A549 treated with AZD2906 at 1 μM for 4 hours (cell line): Measurements from ENCODE around the gene SLC12A7. TPM values are rescaled to one million over a fixed set of nuclear protein-coding genes. Genes with fewer than 3 reads are reported as not detected.

Experiments
- total RNA-seq: library from RNA; stranded (reverse); fragments of 200-300 nt; extraction: Qiagen RNA extraction; gene quantifications from 5 replicates; pipeline ENCODE4 v1.2.3, GENCODE V29; 2022

The SLC12A7 gene
- 24.4 to 30.0 TPM (median 28.4 TPM) in 5 replicates for total RNA-seq

GRCh38 chr5:1111727-1112289, at the start of gene SLC12A7:
Gene SLC12A7, minus strand, starts transcription at chr5:1112063. Its CDS starts 72 bp downstream, at chr5:1111991.

GRCh38 chr5:1008451-1009358, 103.2 kb downstream of the SLC12A7 start, which contains the start of gene NKD2:
Gene NKD2, plus strand, starts transcription at chr5:1008802. Its CDS starts 256 bp downstream, at chr5:1009058.

Other genes with a start within 250 kb of the SLC12A7 start
- gene BRD9, start 219.3 kb downstream of the SLC12A7 start, total RNA-seq, result 36.8 to 40.4 TPM (median 39.0 TPM) in 5 replicates
- gene TRIP13, start 219.2 kb downstream of the SLC12A7 start, total RNA-seq, result 62.7 to 68.3 TPM (median 65.8 TPM) in 5 replicates
- gene NKD2, start 103.3 kb downstream of the SLC12A7 start, total RNA-seq, result 17.9 to 25.5 TPM (median 24.3 TPM) in 5 replicates
- gene SLC6A19, start 89.5 kb upstream of the SLC12A7 start, total RNA-seq, result 0.42 to 0.71 TPM (median 0.66 TPM) in 5 replicates
- gene SLC6A18, start 113.3 kb upstream of the SLC12A7 start, total RNA-seq, result 0.24 TPM in 1 of 5 replicates, not detected in the others
- gene TERT, start 183.0 kb upstream of the SLC12A7 start, total RNA-seq, result 2.3 to 3.1 TPM (median 2.8 TPM) in 5 replicates
- 164 to 207 TPM (median 177 TPM) in 5 replicates for gene CLPTM1L, start 233.0 kb upstream of the SLC12A7 start, total RNA-seq